ENCODE measurements around the gene CHN1.

GRCh38 chr2:174798801-174799200, 206.4 kb downstream of the CHN1 start:
- TF ChIP-seq CTCF (IDR thresholded peaks at IDR 0.05) (no peak), JUND (IDR thresholded peaks at IDR 0.05) (no peak), RXRA (IDR thresholded peaks at IDR 0.05; ENCODE audit: borderline replicate concordance, low read depth) (no peak), YY1 (IDR thresholded peaks at IDR 0.05; ENCODE audit: low read depth) (no peak), TCF12 (IDR thresholded peaks at IDR 0.05) (no peak), REST (IDR thresholded peaks at IDR 0.05; ENCODE audit: low read depth, low read length) (no peak), USF2 (IDR thresholded peaks at IDR 0.05; ENCODE audit: borderline replicate concordance, low read depth, low read length) (no peak), NFIC (IDR thresholded peaks at IDR 0.05; ENCODE audit: borderline replicate concordance) (no peak), GABPA (IDR thresholded peaks at IDR 0.05; ENCODE audit: low read depth) (no peak), MXI1 (IDR thresholded peaks at IDR 0.05; ENCODE audit: low read depth, low read length) (no peak), RAD21 (IDR thresholded peaks at IDR 0.05; ENCODE audit: low read length) (no peak), ZBTB33 (IDR thresholded peaks at IDR 0.05; ENCODE audit: borderline replicate concordance, low read depth) (no peak), EP300 (IDR thresholded peaks at IDR 0.05; ENCODE audit: borderline replicate concordance in 1 of 2, low read depth in 1 of 2, low read length in 1 of 2) (no peak)
